IMR-90 (cell line): ENCODE results near the gene MRTFB. TPM values are rescaled to one million over a fixed set of nuclear protein-coding genes. Genes with fewer than 3 reads are reported as not detected.

Source experiments
- ATAC-seq: fragments of 200-7000 bp; cut with Tn5 transposase; 2 replicates; pipeline ENCODE4 v1.9.1; 2020; ENCODE audit warnings: low read depth, mild to moderate bottlenecking, moderate library complexity
- BruUV-seq: library from RNA; stranded (reverse); fragments of 400-500 nt; replicated peaks from 2 replicates; lab custom pipeline; 2021; lab: Mats Ljungman, UMichigan
- CTCF ChIA-PET: fragments of 300-600 bp; formaldehyde crosslinking; extraction: SDS; loops from one replicate; lab custom pipeline; 2021; ENCODE audit warnings: antibody characterized with exemption; lab: Yijun Ruan, JAX
- POLR2A ChIA-PET: fragments of 300-600 bp; sonication (Branson Sonifier 250); formaldehyde crosslinking; loops from one replicate; lab custom pipeline; 2022; ENCODE audit warnings: antibody characterized with exemption; ENCODE audit not compliant: unreplicated experiment; lab: Charles Lee
- DNase-seq: peaks from one replicate; pipeline ENCODE4 v3.0.0; 2013
- H2AFZ ChIP-seq: replicated peaks from 2 replicates; pipeline ENCODE3; 2013; ENCODE audit warnings: low read length, mild to moderate bottlenecking; ENCODE audit not compliant: poor library complexity
- H2AK5ac ChIP-seq: 2 replicates; pipeline ENCODE4 v1.6.1; 2013; ENCODE audit warnings: low read depth, low read length, inconsistent platforms
- H2AK9ac ChIP-seq: replicated peaks from 2 replicates; pipeline ENCODE3; 2013; ENCODE audit warnings: mild to moderate bottlenecking, low read depth, low read length, moderate library complexity; ENCODE audit not compliant: poor library complexity
- H2BK120ac ChIP-seq: 2 replicates; pipeline ENCODE4 v1.6.1; 2013; ENCODE audit warnings: low read depth, low read length, inconsistent platforms
- H2BK15ac ChIP-seq: 3 replicates; pipeline ENCODE4 v1.6.1; 2013; ENCODE audit warnings: low read depth, low read length, inconsistent platforms
- H2BK20ac ChIP-seq: 2 replicates; pipeline ENCODE4 v1.6.1; 2013; ENCODE audit warnings: low read depth, mild to moderate bottlenecking, inconsistent platforms, low read length, moderate library complexity
- H2BK5ac ChIP-seq: 2 replicates; pipeline ENCODE4 v1.6.1; 2013; ENCODE audit warnings: mild to moderate bottlenecking, low read depth, low read length, inconsistent platforms; ENCODE audit not compliant: poor library complexity, severe bottlenecking
- H3K14ac ChIP-seq: replicated peaks from 2 replicates; pipeline ENCODE4 v1.6.1; 2013; ENCODE audit warnings: low read depth, low read length, inconsistent platforms
- H3K18ac ChIP-seq: 2 replicates; pipeline ENCODE4 v1.6.1; 2013; ENCODE audit warnings: low read depth, low read length, control low read depth
- H3K23ac ChIP-seq: 2 replicates; pipeline ENCODE4 v1.6.1; 2013; ENCODE audit warnings: low read depth, low read length, inconsistent platforms
- H3K27ac ChIP-seq: 2 replicates; pipeline ENCODE4 v1.5.1; 2013; ENCODE audit warnings: mild to moderate bottlenecking, control low read depth, low read length; ENCODE audit not compliant: insufficient read depth
- H3K27me3 ChIP-seq: 2 replicates; pipeline ENCODE4 v1.6.1; 2013; ENCODE audit warnings: low read length; ENCODE audit not compliant: control insufficient read depth, insufficient read depth
- H3K36me3 ChIP-seq: 2 replicates; pipeline ENCODE4 v1.6.1; 2013; ENCODE audit warnings: low read length, mixed read lengths; ENCODE audit not compliant: control insufficient read depth, insufficient read depth
- H3K4ac ChIP-seq: 2 replicates; pipeline ENCODE4 v1.6.1; 2013; ENCODE audit warnings: low read depth, low read length, inconsistent platforms
- H3K4me1 ChIP-seq: 2 replicates; pipeline ENCODE4 v1.6.1; 2013; ENCODE audit warnings: low read length, mixed read lengths; ENCODE audit not compliant: control insufficient read depth, insufficient read depth
- H3K4me2 ChIP-seq: 2 replicates; pipeline ENCODE4 v1.6.1; 2013; ENCODE audit warnings: low read depth, mild to moderate bottlenecking, control low read depth, low read length, moderate library complexity
- H3K4me3 ChIP-seq: 2 replicates; pipeline ENCODE4 v1.5.1; 2013; ENCODE audit warnings: low read depth, mild to moderate bottlenecking, control low read depth, low read length, moderate library complexity; ENCODE audit not compliant: insufficient read depth
- H3K56ac ChIP-seq: 2 replicates; pipeline ENCODE4 v1.6.1; 2013; ENCODE audit warnings: low read length, inconsistent platforms; ENCODE audit not compliant: insufficient read depth; ENCODE audit errors: extremely low read depth
- H3K79me1 ChIP-seq, 2 experiments: 2 replicates each; pipeline ENCODE4 v1.6.1; 2013; ENCODE audit warnings: low read length in 2 of 2, inconsistent platforms in 1 of 2, low read depth in 1 of 2
- H3K9ac ChIP-seq: 2 replicates; pipeline ENCODE4 v1.6.1; 2013; ENCODE audit warnings: low read depth, low read length, control low read depth
- H3K9me1 ChIP-seq: 2 replicates; pipeline ENCODE4 v1.6.1; 2013; ENCODE audit warnings: low read length, inconsistent platforms; ENCODE audit not compliant: insufficient read depth
- H3K9me3 ChIP-seq: 2 replicates; pipeline ENCODE4 v1.6.1; 2013; ENCODE audit warnings: low read length; ENCODE audit not compliant: control insufficient read depth, insufficient read depth
- H4K20me1 ChIP-seq: 2 replicates; pipeline ENCODE4 v1.6.1; 2013; ENCODE audit warnings: low read length, inconsistent platforms; ENCODE audit not compliant: insufficient read depth
- H4K5ac ChIP-seq: 2 replicates; pipeline ENCODE4 v1.6.1; 2013; ENCODE audit warnings: mild to moderate bottlenecking, low read depth, low read length, control low read depth
- H4K8ac ChIP-seq, 2 experiments: 2 replicates each; pipeline ENCODE4 v1.6.1; 2013; ENCODE audit warnings: low read depth in 2 of 2, low read length in 2 of 2, control low read depth in 1 of 2, inconsistent platforms in 1 of 2
- H4K91ac ChIP-seq: 2 replicates; pipeline ENCODE4 v1.6.1; 2013; ENCODE audit warnings: low read depth, low read length, inconsistent platforms; ENCODE audit not compliant: insufficient read depth
- BHLHE40 ChIP-seq: fragments of 150-350 bp; IDR thresholded peaks from 2 replicates; pipeline ENCODE4 v1.6.1; 2016; ENCODE audit warnings: mild to moderate bottlenecking, low read depth, low read length
- CEBPB ChIP-seq: IDR thresholded peaks from 2 replicates; pipeline ENCODE4 v1.6.1; 2012; ENCODE audit warnings: low read depth, low read length, improper control_type of control experiment
- CHD1 ChIP-seq: IDR thresholded peaks from 2 replicates; pipeline ENCODE4 v1.6.1; 2012; ENCODE audit warnings: low read depth, low read length, improper control_type of control experiment
- CTCF ChIP-seq: conservative IDR thresholded peaks from 2 replicates; pipeline ENCODE4 v1.5.1; 2012; ENCODE audit warnings: mild to moderate bottlenecking, low read depth, low read length, improper control_type of control experiment
- ELK1 ChIP-seq: fragments of 150-350 bp; IDR thresholded peaks from 2 replicates; pipeline ENCODE4 v1.6.1; 2016; ENCODE audit warnings: low read depth, mild to moderate bottlenecking, low read length, moderate library complexity, borderline replicate concordance
- FOS ChIP-seq: fragments of 150-350 bp; IDR thresholded peaks from 2 replicates; pipeline ENCODE4 v1.6.1; 2016; ENCODE audit warnings: low read depth, low read length
- MAZ ChIP-seq: IDR thresholded peaks from 2 replicates; pipeline ENCODE4 v1.6.1; 2012; ENCODE audit warnings: low read depth, mild to moderate bottlenecking, low read length, improper control_type of control experiment, moderate library complexity, borderline replicate concordance
- MXI1 ChIP-seq: IDR thresholded peaks from 2 replicates; pipeline ENCODE4 v1.6.1; 2012; ENCODE audit warnings: low read depth, mild to moderate bottlenecking, low read length, moderate library complexity, borderline replicate concordance
- NFE2L2 ChIP-seq: fragments of 150-350 bp; IDR thresholded peaks from 2 replicates; pipeline ENCODE4 v1.6.1; 2016; ENCODE audit warnings: low read depth, mild to moderate bottlenecking, low read length
- POLR2A ChIP-seq: IDR thresholded peaks from 2 replicates; pipeline ENCODE4 v1.6.1; 2012; ENCODE audit warnings: mild to moderate bottlenecking, low read depth, low read length
- RAD21 ChIP-seq: IDR thresholded peaks from 2 replicates; pipeline ENCODE4 v1.6.1; 2012; ENCODE audit warnings: low read length, improper control_type of control experiment
- RCOR1 ChIP-seq: IDR thresholded peaks from 2 replicates; pipeline ENCODE4 v1.6.1; 2012; ENCODE audit warnings: mild to moderate bottlenecking, low read length, improper control_type of control experiment; ENCODE audit not compliant: insufficient replicate concordance
- RFX5 ChIP-seq: IDR thresholded peaks from 2 replicates; pipeline ENCODE4 v1.8.0; 2012; ENCODE audit warnings: low read depth, mild to moderate bottlenecking, low read length, moderate library complexity
- SMC3 ChIP-seq: fragments of 150-350 bp; IDR thresholded peaks from 2 replicates; pipeline ENCODE4 v1.6.1; 2016; ENCODE audit warnings: low read depth, mild to moderate bottlenecking, antibody characterized with exemption, low read length, moderate library complexity
- USF2 ChIP-seq: fragments of 150-350 bp; IDR thresholded peaks from 2 replicates; pipeline ENCODE4 v1.6.1; 2017; ENCODE audit warnings: mild to moderate bottlenecking, antibody characterized with exemption, low read length, low read depth
- WGBS, 2 experiments: methylation state at CpG; one replicate each; pipeline versions ENCODE4 v1.1.5 to v1.1.7; 2013; ENCODE audit warnings: missing lambda C conversion rate in 2 of 2; ENCODE audit not compliant: insufficient read length in 1 of 2; ENCODE audit errors: extremely low coverage in 2 of 2; 5-methylcytosine and 5-hydroxymethylcytosine counted together
- dilution Hi-C: fragments of 300-500 bp; cut with HindIII; formaldehyde crosslinking; loops from one replicate; pipeline ENCODE4 v1.14.3; 2018; ENCODE audit warnings: low sequenced_read_pairs; ENCODE audit not compliant: unreplicated experiment
- in situ Hi-C: fragments of 300-500 bp; cut with MboI; formaldehyde crosslinking; loops from 3 replicates; pipeline ENCODE4 v1.14.3; 2019; ENCODE audit warnings: low sequenced_read_pairs, inconsistent platforms, mixed read lengths
- intact Hi-C: fragments of 100-400 bp; cut with micrococcal nuclease; formaldehyde crosslinking; loops from 2 replicates; pipeline ENCODE4 v1.10.0; 2022
- polyA plus RNA-seq, 3 experiments: library from polyadenylated mRNA; depleted of rRNA; stranded (reverse); fragments of >200 nt; gene quantifications; 2 replicates each; pipeline ENCODE4 v1.2.3, GENCODE V29; 2012; ENCODE audit warnings: low replicate concordance in 1 of 3
- total RNA-seq: library from RNA; depleted of rRNA; stranded (reverse); fragments of >200 nt; gene quantifications from 2 replicates; pipeline ENCODE4 v1.2.3, GENCODE V29; 2012

MRTFB gene
- total and polyA plus RNA-seq, 2 of the 4 experiments (the other 2 are of a cell fraction) = 4.4 to 5.4 TPM

GRCh38 chr16:14151256-14152030 lies 80.3 kb downstream of the MRTFB start:
- Histone ChIP-seq H3K4me3 (no peak overlapping the region), H3K36me3 (no peaks in the 10 kb centered on the region), H2BK120ac (no peak overlapping the region), H2BK20ac (no peak overlapping the region), H3K9ac (no peak overlapping the region), H2AK5ac (no peak overlapping the region), H3K23ac (no peak overlapping the region), H4K5ac (no peak overlapping the region), H3K4ac (no peak overlapping the region), H3K14ac (no peak overlapping the region), H4K20me1 (no peaks in the 10 kb centered on the region), H3K79me1 (peaks cover 0 to 8% of the 10 kb centered on the region in 2 experiments; a peak in 1 of 4 replicates), H2AK9ac (no peak overlapping the region), H4K8ac (no peak overlapping the region), H3K4me2 (no peak overlapping the region), H3K9me1 (no peaks in the 10 kb centered on the region), H2AFZ (no peak overlapping the region), H4K91ac (no peak overlapping the region), H3K4me1 (no peaks in the 10 kb centered on the region), H3K27me3 (no peaks in the 10 kb centered on the region), H2BK15ac (no peak overlapping the region), H3K18ac (no peak overlapping the region), H3K9me3 (no peaks in the 10 kb centered on the region), H3K27ac (no peak overlapping the region), H3K56ac (no peak overlapping the region), H2BK5ac (no peak overlapping the region)
- CTCF ChIA-PET = interaction anchor here (1.3 to 1.5 kb wide), 2 partner anchors 17 to 35 kb away, joined by 3 to 5 read pairs; no protein-coding TSS in a partner anchor
- POLR2A ChIA-PET = no interaction called here
- dilution Hi-C loops (no loop called here), in situ Hi-C loops (no loop called here), intact Hi-C loops (no loop called here)
- no CpG with 5 or more reads among the region's 2 CpGs for WGBS, 2 experiments
- TF ChIP-seq ELK1 (no peak), RAD21 (no peak), MAZ (no peak), USF2 (no peak), MXI1 (no peak), RFX5 (no peak), NFE2L2 (no peak), FOS (no peak), SMC3 (no peak), BHLHE40 (no peak), CTCF (no peak), POLR2A (no peak), CEBPB (no peak), CHD1 (no peak), RCOR1 (no peak)
- DNase-seq (no peak), ATAC-seq (0 out of 2 replicates have a peak, but pooled peaks have one; percentile 17)
- no TSS peak for BruUV-seq
